HT1080 (cell line): ENCODE results near the gene MRPL49. TPM values are rescaled to one million over a fixed set of nuclear protein-coding genes. Genes with fewer than 3 reads are reported as not detected.
A peak's percentile ranks its signal among the peaks of the same experiment; 100 is the strongest.
"Not testable (repeated sequence)": the region's sequence is repeated elsewhere in the genome, so short reads cannot be mapped to it uniquely, and the experiment has no call there.

Experiments
- DNase-seq: peaks from one replicate; pipeline ENCODE4 v3.0.0-alpha.2; 2015; ENCODE audit warnings: low read depth
- small RNA-seq: library from RNA; depleted of rRNA; stranded (forward); fragments of <200 nt; gene quantifications from one replicate; pipeline ENCODE3, GENCODE V24; 2014
- total RNA-seq: library from RNA; depleted of rRNA; stranded (reverse); fragments of >200 nt; shearing (Covaris generic); gene quantifications from 2 replicates; pipeline ENCODE4 v1.2.3, GENCODE V29; 2014; rRNA removed

Gene MRPL49
- total RNA-seq, 1 experiment from 2014 or later = 124 TPM

GRCh38 chr11:65165410-65166317 lies 43.5 kb downstream of the MRPL49 start:
- DNase-seq = no peak

- DNase-seq = no peak
Observed at GRCh38 chr11:65166893-65167292, 44.8 kb downstream of the MRPL49 start.

DNA sequence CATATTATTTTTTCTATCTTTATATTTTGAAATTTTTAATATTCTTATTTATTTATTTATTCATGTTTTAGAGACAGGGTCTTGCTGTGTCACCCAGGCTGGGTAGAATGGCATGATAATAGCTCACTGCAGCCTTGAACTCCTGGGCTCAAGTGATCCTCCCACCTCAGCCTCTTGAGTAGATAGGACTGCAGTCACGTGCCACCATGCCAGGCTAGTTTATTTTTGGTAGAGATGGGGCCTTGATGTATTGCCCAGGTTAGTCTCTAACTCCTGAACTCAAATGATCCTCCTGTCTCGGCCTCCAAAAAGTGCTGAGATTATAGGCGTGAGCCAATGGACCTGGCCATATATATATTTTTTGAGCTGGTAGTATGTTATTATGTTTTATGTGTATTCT lies 45.5 kb downstream of the MRPL49 start:
- DNase-seq = no peak

DNA sequence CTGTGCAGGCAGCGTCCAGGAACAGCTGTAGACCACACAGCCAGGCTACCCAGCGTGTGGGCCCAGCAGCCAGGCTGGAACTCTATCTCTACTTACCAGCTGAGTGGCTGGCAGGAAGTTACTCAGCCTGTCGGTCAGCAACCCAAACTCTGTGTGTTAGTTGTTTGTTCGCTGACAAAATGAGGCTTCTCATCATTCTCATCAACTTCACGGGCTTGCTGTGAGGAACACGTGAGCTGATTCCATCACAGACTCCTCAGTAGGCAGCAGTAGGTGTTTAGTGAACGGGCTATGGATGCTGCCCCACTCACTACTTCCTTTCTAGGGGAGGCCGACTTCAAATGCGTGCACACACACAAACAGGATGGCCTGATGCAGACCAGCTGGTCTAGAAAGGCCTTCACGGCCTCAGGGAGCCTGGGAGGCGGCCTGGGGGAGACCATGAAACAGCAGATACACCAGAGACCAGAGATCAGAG lies 47.1 kb downstream of the MRPL49 start:
- peak; percentile 85 for DNase-seq

DNA sequence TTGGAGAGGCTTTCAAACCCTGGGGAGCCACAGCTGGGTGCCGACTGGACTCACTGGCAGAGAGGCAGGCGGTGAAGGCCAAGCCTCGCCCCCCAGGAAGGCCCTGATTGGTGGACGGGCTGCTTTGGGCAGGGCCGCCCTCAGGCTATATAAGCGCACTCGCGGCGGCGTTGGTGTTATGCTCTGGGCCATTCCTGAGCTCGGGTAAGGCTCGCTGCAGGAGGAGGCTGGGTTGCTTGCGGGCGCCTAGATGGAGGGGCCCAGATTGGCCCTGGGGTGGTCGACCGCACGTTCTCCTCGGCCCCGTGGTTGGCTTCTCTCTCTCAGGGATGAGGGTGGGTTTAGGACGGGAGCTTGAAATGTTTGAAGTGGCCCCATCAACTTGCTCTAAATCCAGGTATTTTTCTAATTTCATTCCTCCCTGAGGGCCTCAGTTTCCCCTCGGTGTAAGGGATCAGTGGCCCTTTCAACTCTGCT lies 48.0 kb downstream of the MRPL49 start, which contains the start of gene SPDYC:
Gene SPDYC, plus strand, starts transcription at position 176 of the 477 bp plus-strand sequence. CDS start 1,125 bp downstream, outside the sequence.
- DNase-seq = no peak

- DNase-seq = no peak
Observed at GRCh38 chr11:65172600-65172999, 50.5 kb downstream of the MRPL49 start.

DNA sequence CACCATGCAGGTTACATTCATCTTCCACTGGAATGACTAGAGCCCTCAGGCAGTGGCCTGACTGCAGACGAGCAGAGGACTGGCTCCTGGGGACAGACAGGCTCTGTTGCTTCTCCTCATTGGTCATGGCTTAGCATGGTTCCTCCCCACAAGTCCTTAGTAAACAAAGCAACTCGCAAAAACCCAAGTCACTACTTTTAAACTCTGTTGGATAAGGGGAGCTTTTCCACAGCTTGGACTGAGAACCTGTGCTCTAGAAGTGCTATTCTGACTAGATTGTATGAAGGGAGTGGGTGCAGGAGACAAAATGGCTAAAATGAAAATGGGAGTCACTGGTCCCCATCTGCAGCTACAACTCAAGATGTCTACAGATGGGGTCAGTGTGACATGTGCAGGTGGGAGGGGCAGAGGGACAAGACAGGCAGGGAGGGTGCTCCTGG lies 52.5 kb downstream of the MRPL49 start:
- DNase-seq = not testable (repeated sequence)

Small RNA genes within 50 kb of the gene (small RNA-seq; reads per million reads assigned to genes)
- gene HIGD1AP10 (not detected), gene PDCL2P2 (not detected), gene RNU2-23P (2.6 reads per million, percentile 85 among the genes with 10 or more reads in this experiment)

Other genes with a start within 250 kb of the MRPL49 start
- 62.0 and 80.4 TPM in 2 replicates for gene EHD1, start 243.7 kb upstream of the MRPL49 start, total RNA-seq
- gene ATG2A, start 205.1 kb upstream of the MRPL49 start, total RNA-seq = 17.5 and 19.6 TPM in 2 replicates
- 7.7 and 8.3 TPM in 2 replicates for gene PPP2R5B, start 197.6 kb upstream of the MRPL49 start, total RNA-seq
- gene GPHA2, start 186.4 kb upstream of the MRPL49 start, total RNA-seq = 0.53 TPM in 1 of 2 replicates, not detected in the other
- gene MAJIN, start 150.2 kb upstream of the MRPL49 start, total RNA-seq = not detected in 2 replicates
- 1.6 and 3.1 TPM in 2 replicates for gene BATF2, start 125.3 kb upstream of the MRPL49 start, total RNA-seq
- gene ARL2, start 108.2 kb upstream of the MRPL49 start, total RNA-seq = 237 and 263 TPM in 2 replicates
- gene SNX15, start 94.9 kb upstream of the MRPL49 start, total RNA-seq = 20.1 and 23.1 TPM in 2 replicates
- gene SAC3D1, start 81.1 kb upstream of the MRPL49 start, total RNA-seq = 21.3 and 25.1 TPM in 2 replicates
- gene NAALADL1, start 63.8 kb upstream of the MRPL49 start, total RNA-seq = 0.23 TPM in 1 of 2 replicates, not detected in the other
- gene CDCA5, start 38.3 kb upstream of the MRPL49 start, total RNA-seq = 63.3 and 78.4 TPM in 2 replicates
- gene ZFPL1, start 38.1 kb upstream of the MRPL49 start, total RNA-seq = 39.7 and 56.6 TPM in 2 replicates
- gene VPS51, start 26.1 kb upstream of the MRPL49 start, total RNA-seq = 139 and 163 TPM in 2 replicates
- 4.8 and 5.5 TPM in 2 replicates for gene TM7SF2, start 10.4 kb upstream of the MRPL49 start, total RNA-seq
- 42.9 and 43.6 TPM in 2 replicates for gene ZNHIT2, start 4.6 kb upstream of the MRPL49 start, total RNA-seq
- gene FAU, start 187 bp upstream of the MRPL49 start, total RNA-seq = 410 and 898 TPM in 2 replicates
- 10.1 and 11.2 TPM in 2 replicates for gene SYVN1, start 12.2 kb downstream of the MRPL49 start, total RNA-seq
- not detected in 2 replicates for gene SPDYC, start 47.9 kb downstream of the MRPL49 start, total RNA-seq
- 90.6 and 105 TPM in 2 replicates for gene CAPN1, start 59.6 kb downstream of the MRPL49 start, total RNA-seq
- gene POLA2, start 139.6 kb downstream of the MRPL49 start, total RNA-seq = 21.4 and 24.2 TPM in 2 replicates
- 35.3 and 42.7 TPM in 2 replicates for gene CDC42EP2, start 192.5 kb downstream of the MRPL49 start, total RNA-seq
- gene DPF2, start 211.5 kb downstream of the MRPL49 start, total RNA-seq = 43.7 and 50.8 TPM in 2 replicates
- 0.40 and 0.51 TPM in 2 replicates for gene TIGD3, start 232.4 kb downstream of the MRPL49 start, total RNA-seq